GM18508 (cell line): ENCODE results near the gene FER1L5.

Source experiments
- ATAC-seq: cut with Tn5 transposase; IDR thresholded peaks from one replicate; pipeline ENCODE4 v1.9.1; 2021; ENCODE audit warnings: moderate number of reproducible peaks; ENCODE audit not compliant: insufficient read depth, unreplicated experiment

The FER1L5 gene

GRCh38 chr2:96669539-96670215, 27.1 kb downstream of the FER1L5 start:
- no peak for ATAC-seq

- ATAC-seq = no peak
Measured at GRCh38 chr2:96679848-96680247, 37.3 kb downstream of the FER1L5 start.

- no peak for ATAC-seq
Measured at GRCh38 chr2:96680561-96681141, 38.1 kb downstream of the FER1L5 start.

GRCh38 chr2:96681540-96681939, 39.0 kb downstream of the FER1L5 start:
- no peak for ATAC-seq

- no peak for ATAC-seq
Measured at GRCh38 chr2:96683307-96683706, 40.7 kb downstream of the FER1L5 start.

- ATAC-seq = no peak
Measured at GRCh38 chr2:96683972-96684820, 41.6 kb downstream of the FER1L5 start.

GRCh38 chr2:96684883-96685576, 42.5 kb downstream of the FER1L5 start:
- no peak for ATAC-seq

GRCh38 chr2:96685577-96686459, 43.3 kb downstream of the FER1L5 start:
- no peak for ATAC-seq

- no peak for ATAC-seq
Measured at GRCh38 chr2:96687266-96687665, 44.7 kb downstream of the FER1L5 start.

- no peak for ATAC-seq
Measured at GRCh38 chr2:96687711-96688640, 45.4 kb downstream of the FER1L5 start.

- ATAC-seq = no peak
Measured at GRCh38 chr2:96688649-96689430, 46.3 kb downstream of the FER1L5 start.

GRCh38 chr2:96689431-96689991, 46.9 kb downstream of the FER1L5 start:
- ATAC-seq = no peak

GRCh38 chr2:96690306-96691021, 47.9 kb downstream of the FER1L5 start:
- ATAC-seq = no peak

- ATAC-seq = no peak
Measured at GRCh38 chr2:96691022-96691612, 48.6 kb downstream of the FER1L5 start.

- no peak for ATAC-seq
Measured at GRCh38 chr2:96692094-96692971, 49.8 kb downstream of the FER1L5 start.
